Activated naive CD4-positive, alpha-beta T cell treated with anti-CD3 and anti-CD28 coated beads for 36 hours (primary cell): ENCODE data around the gene DYNC1I1. TPM values are rescaled to one million over a fixed set of nuclear protein-coding genes. Genes with fewer than 3 reads are reported as not detected.

Experiments
- CTCF ChIA-PET: fragments of 350-600 bp; sonication (Branson Sonifier 250); formaldehyde crosslinking; loops from one replicate; lab custom pipeline; 2021; ENCODE audit warnings: antibody characterized with exemption; lab: Charles Lee
- DNase-seq: peaks from one replicate; pipeline ENCODE4 v3.0.0-alpha.2; 2020
- H3K27ac Mint-ChIP-seq: one replicate; pipeline ENCODE4 v1.8.0; 2021; ENCODE audit warnings: mild to moderate bottlenecking, mixed read lengths
- H3K27me3 Mint-ChIP-seq: one replicate; pipeline ENCODE4 v1.8.0; 2021; ENCODE audit warnings: low read depth, mixed read lengths
- H3K36me3 Mint-ChIP-seq: one replicate; pipeline ENCODE4 v1.8.0; 2021; ENCODE audit warnings: low read depth, mixed read lengths
- H3K4me1 Mint-ChIP-seq: one replicate; pipeline ENCODE4 v1.8.0; 2021; ENCODE audit warnings: low read depth, mixed read lengths
- H3K4me3 Mint-ChIP-seq: one replicate; pipeline ENCODE4 v1.8.0; 2021; ENCODE audit warnings: mild to moderate bottlenecking, moderate library complexity, mixed read lengths
- H3K9me3 Mint-ChIP-seq: one replicate; pipeline ENCODE4 v1.8.0; 2021; ENCODE audit warnings: mixed read lengths
- intact Hi-C: fragments of 100-400 bp; cut with micrococcal nuclease; formaldehyde crosslinking; loops from one replicate; pipeline ENCODE4 v1.15.1; 2023
- total RNA-seq, 2 experiments: library from RNA; stranded (reverse); gene quantifications; one replicate each; pipeline ENCODE4 v1.2.3, GENCODE V29; 2021

Gene DYNC1I1
- total RNA-seq: not detected

GRCh38 chr7:95772298-95772770 lies at the start of gene DYNC1I1:
Gene DYNC1I1 (plus strand): TSS chr7:95772554. CDS start chr7:95804730, 32,176 bp downstream.
- Mint-ChIP-seq H3K27ac (no peak within 1 kb of the TSS), H3K36me3 (peaks cover 1% of the 10 kb centered on the region), H3K4me1 (peaks cover 5% of the 10 kb centered on the region), H3K4me3 (peak within 1 kb of the TSS; percentile 66), H3K27me3 (peaks cover 43% of the 10 kb centered on the region), H3K9me3 (no peaks in the 10 kb centered on the region)
- intact Hi-C loops: no loop called here
- peak; percentile 27 for DNase-seq
- CTCF ChIA-PET: interaction anchor here (0.8 kb wide), 1 partner anchor 1256 kb away, joined by 4 read pairs; no protein-coding TSS in a partner anchor

GRCh38 chr7:95723583-95724180 lies 48.7 kb upstream of the DYNC1I1 start:
- no peak overlapping the region for H3K27ac Mint-ChIP-seq
- H3K27me3 Mint-ChIP-seq: peaks cover 7% of the 10 kb centered on the region
- no peaks in the 10 kb centered on the region for H3K4me1 Mint-ChIP-seq
- peak; percentile 29 for DNase-seq
- no peaks in the 10 kb centered on the region for H3K36me3 Mint-ChIP-seq
- no peak overlapping the region for H3K4me3 Mint-ChIP-seq
- CTCF ChIA-PET: interaction anchor here (0.5 kb wide), 1 partner anchor 1257 kb away, joined by 3 read pairs; no protein-coding TSS in a partner anchor
- no peaks in the 10 kb centered on the region for H3K9me3 Mint-ChIP-seq
- intact Hi-C loops: loop anchor here (2.0 to 10.0 kb wide), 3 partner anchors 71 to 1301 kb away; partner anchors contain the start of gene DLX5

- Mint-ChIP-seq H3K27ac (no peak overlapping the region), H3K4me3 (no peak overlapping the region), H3K27me3 (peaks cover 7% of the 10 kb centered on the region), H3K36me3 (no peaks in the 10 kb centered on the region), H3K4me1 (no peaks in the 10 kb centered on the region), H3K9me3 (no peaks in the 10 kb centered on the region)
- no peak for DNase-seq
- CTCF ChIA-PET: no interaction called here
- intact Hi-C loops: loop anchor here (10.0 kb wide), 1 partner anchor 1300 kb away; the partner anchor contains the start of gene DLX5
Measured at GRCh38 chr7:95725205-95725604, 47.1 kb upstream of the DYNC1I1 start.

DNA sequence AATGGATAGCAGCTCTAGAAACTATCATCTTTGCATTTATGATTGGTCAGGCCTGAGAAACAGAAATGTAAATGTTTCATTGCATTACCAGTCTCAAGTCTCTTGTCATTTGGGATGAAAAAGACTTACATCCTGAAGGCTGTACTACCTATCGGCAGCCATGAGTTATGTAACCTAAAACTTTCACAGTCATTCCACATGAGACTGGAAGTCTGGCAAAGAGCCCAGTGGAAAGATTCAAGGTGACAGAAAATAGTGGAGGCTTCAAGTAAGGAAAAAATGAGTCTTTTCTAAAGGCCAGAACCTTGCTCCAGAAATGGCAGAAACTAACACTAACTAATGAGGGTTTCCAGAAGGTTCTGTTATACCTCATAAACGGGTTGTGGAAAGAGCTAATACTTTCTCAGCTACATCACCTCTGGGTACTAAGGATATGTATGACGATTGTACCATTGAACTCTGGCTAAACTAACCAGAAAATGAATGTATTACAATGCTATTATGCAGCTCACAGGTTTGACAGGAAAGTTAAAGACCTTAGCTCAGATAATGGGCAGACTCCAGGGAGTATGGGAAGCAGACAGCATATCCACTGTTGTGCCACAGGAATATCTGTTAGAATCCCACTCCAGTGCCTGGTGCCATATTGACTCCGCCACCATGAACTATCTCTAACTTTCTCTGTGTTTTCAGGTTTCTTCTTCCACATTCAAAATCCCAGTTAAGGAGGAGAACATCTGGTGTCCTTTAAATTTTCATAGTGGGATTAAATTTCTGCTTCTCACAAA lies 41.7 kb upstream of the DYNC1I1 start:
- intact Hi-C loops: no loop called here
- H3K4me3 Mint-ChIP-seq: no peak overlapping the region
- H3K9me3 Mint-ChIP-seq: no peaks in the 10 kb centered on the region
- CTCF ChIA-PET: no interaction called here
- no peaks in the 10 kb centered on the region for H3K36me3 Mint-ChIP-seq
- DNase-seq: no peak
- H3K27ac Mint-ChIP-seq: no peak overlapping the region
- H3K4me1 Mint-ChIP-seq: no peaks in the 10 kb centered on the region
- peaks cover 4% of the 10 kb centered on the region for H3K27me3 Mint-ChIP-seq

GRCh38 chr7:95736635-95737034 lies 35.7 kb upstream of the DYNC1I1 start:
- DNase-seq: no peak
- Mint-ChIP-seq H3K27me3 (no peaks in the 10 kb centered on the region), H3K4me1 (no peaks in the 10 kb centered on the region), H3K4me3 (no peak overlapping the region), H3K27ac (no peak overlapping the region), H3K9me3 (no peaks in the 10 kb centered on the region), H3K36me3 (no peaks in the 10 kb centered on the region)
- CTCF ChIA-PET: no interaction called here
- intact Hi-C loops: no loop called here

GRCh38 chr7:95737828-95738505 lies 34.4 kb upstream of the DYNC1I1 start:
- Mint-ChIP-seq H3K9me3 (no peaks in the 10 kb centered on the region), H3K4me3 (no peak overlapping the region), H3K4me1 (no peaks in the 10 kb centered on the region), H3K36me3 (no peaks in the 10 kb centered on the region), H3K27ac (no peak overlapping the region), H3K27me3 (no peaks in the 10 kb centered on the region)
- no peak for DNase-seq
- intact Hi-C loops: no loop called here
- CTCF ChIA-PET: no interaction called here

DNA sequence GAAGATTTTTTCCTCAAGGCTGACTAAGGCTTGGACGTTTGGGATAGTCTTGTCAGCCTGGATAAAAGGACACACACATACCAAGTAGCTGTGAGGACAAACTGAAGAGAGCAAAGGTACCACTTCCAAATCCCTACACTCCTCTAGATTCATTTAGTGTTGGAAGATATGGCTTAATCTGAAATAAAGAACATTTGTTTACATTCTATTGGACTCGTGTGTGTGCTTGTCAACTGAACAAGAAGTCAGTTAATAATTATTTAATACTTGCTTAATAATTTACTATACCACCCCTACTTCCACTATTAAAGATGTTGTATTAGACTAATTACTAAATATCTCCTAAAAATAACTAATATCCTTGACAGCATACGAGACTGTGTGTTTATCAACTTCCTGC lies 23.3 kb upstream of the DYNC1I1 start:
- Mint-ChIP-seq H3K4me3 (no peak overlapping the region), H3K9me3 (peaks cover 1% of the 10 kb centered on the region), H3K36me3 (no peaks in the 10 kb centered on the region), H3K4me1 (no peaks in the 10 kb centered on the region), H3K27ac (no peak overlapping the region), H3K27me3 (no peaks in the 10 kb centered on the region)
- no peak for DNase-seq
- intact Hi-C loops: no loop called here
- CTCF ChIA-PET: no interaction called here

- no peak overlapping the region for H3K4me3 Mint-ChIP-seq
- no peaks in the 10 kb centered on the region for H3K27me3 Mint-ChIP-seq
- no peak overlapping the region for H3K27ac Mint-ChIP-seq
- peaks cover 1% of the 10 kb centered on the region for H3K9me3 Mint-ChIP-seq
- no peak for DNase-seq
- CTCF ChIA-PET: no interaction called here
- H3K36me3 Mint-ChIP-seq: no peaks in the 10 kb centered on the region
- no peaks in the 10 kb centered on the region for H3K4me1 Mint-ChIP-seq
- intact Hi-C loops: no loop called here
Measured at GRCh38 chr7:95749515-95749914, 22.8 kb upstream of the DYNC1I1 start.

DNA sequence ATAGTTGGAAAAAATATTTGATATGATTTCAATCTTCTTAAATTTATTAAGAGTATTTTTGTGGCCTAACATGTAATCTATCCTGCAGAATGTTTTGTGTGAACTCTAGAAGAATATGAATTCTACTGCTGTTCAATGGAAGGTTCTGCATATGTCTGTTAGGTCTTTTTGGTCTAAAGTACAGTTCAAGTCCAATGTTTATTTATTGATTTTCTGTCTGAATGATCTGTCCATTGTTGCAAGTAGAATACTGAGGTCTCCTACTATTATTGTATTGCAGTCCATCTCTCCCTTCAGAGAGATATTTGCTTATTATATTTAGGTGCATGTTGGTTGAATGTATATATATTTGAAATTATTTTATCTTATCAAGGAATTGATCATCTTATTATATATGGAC lies 18.9 kb upstream of the DYNC1I1 start:
- intact Hi-C loops: no loop called here
- no peaks in the 10 kb centered on the region for H3K36me3 Mint-ChIP-seq
- DNase-seq: no peak
- H3K27ac Mint-ChIP-seq: no peak overlapping the region
- CTCF ChIA-PET: no interaction called here
- peaks cover 5% of the 10 kb centered on the region for H3K27me3 Mint-ChIP-seq
- H3K4me1 Mint-ChIP-seq: no peaks in the 10 kb centered on the region
- peaks cover 6% of the 10 kb centered on the region for H3K9me3 Mint-ChIP-seq
- H3K4me3 Mint-ChIP-seq: no peak overlapping the region

DNA sequence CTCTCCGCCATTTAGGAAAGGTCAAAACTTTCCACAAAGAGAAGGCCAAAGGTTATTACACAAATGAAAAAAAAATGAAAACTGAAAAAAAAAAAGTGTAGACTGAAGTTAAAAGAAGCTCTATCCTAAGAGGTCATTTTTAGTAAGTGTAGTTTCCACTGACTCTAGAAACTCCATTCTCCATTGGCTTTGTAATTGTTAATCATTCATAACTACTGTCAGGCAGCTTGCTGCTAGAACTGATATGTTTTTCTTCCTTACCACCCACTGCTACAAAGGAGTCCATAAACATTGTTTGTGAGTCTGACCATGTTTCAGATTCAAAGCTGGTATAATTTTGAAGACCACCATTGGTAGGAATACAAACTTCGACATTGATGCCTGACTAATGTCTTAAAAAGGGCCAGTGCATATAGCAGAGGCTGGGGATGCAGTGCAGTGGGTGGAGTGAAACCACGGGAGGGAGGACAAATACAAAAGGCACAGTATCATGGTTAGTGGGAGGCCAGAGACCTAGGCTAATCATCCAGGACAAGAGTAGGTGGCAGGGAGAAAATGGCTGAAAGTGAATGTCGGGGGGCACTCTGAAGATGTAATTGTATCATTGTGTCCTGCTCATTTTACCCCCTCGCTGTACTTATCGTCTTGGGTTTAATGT lies 16.9 kb upstream of the DYNC1I1 start:
- peaks cover 5% of the 10 kb centered on the region for H3K9me3 Mint-ChIP-seq
- no peak overlapping the region for H3K4me3 Mint-ChIP-seq
- no peak for DNase-seq
- CTCF ChIA-PET: no interaction called here
- H3K4me1 Mint-ChIP-seq: no peaks in the 10 kb centered on the region
- peaks cover 8% of the 10 kb centered on the region for H3K27me3 Mint-ChIP-seq
- intact Hi-C loops: no loop called here
- H3K36me3 Mint-ChIP-seq: no peaks in the 10 kb centered on the region
- H3K27ac Mint-ChIP-seq: no peak overlapping the region

GRCh38 chr7:95758187-95758586 lies 14.2 kb upstream of the DYNC1I1 start:
- intact Hi-C loops: no loop called here
- Mint-ChIP-seq H3K36me3 (no peaks in the 10 kb centered on the region), H3K4me3 (no peak overlapping the region), H3K27ac (no peak overlapping the region), H3K4me1 (no peaks in the 10 kb centered on the region), H3K27me3 (peaks cover 11% of the 10 kb centered on the region), H3K9me3 (peaks cover 5% of the 10 kb centered on the region)
- DNase-seq: no peak
- CTCF ChIA-PET: no interaction called here

- Mint-ChIP-seq H3K27ac (no peak overlapping the region), H3K36me3 (no peaks in the 10 kb centered on the region), H3K4me1 (no peaks in the 10 kb centered on the region), H3K27me3 (peaks cover 13% of the 10 kb centered on the region), H3K9me3 (peaks cover 1% of the 10 kb centered on the region), H3K4me3 (no peak overlapping the region)
- intact Hi-C loops: no loop called here
- no peak for DNase-seq
- CTCF ChIA-PET: no interaction called here
Measured at GRCh38 chr7:95766086-95766485, 6.3 kb upstream of the DYNC1I1 start.
